AG09319 (cell line): ENCODE data around the gene XPO1.

Experiments used
- DNase-seq: peaks from one replicate; pipeline ENCODE4 v3.0.0-alpha.2; 2010; ENCODE audit warnings: low read depth; ENCODE audit errors: extremely low read depth
- TF ChIP-seq, protein P1 (sequence below): IDR thresholded peaks from 2 replicates; pipeline ENCODE4 v1.5.1; 2011; ENCODE audit warnings: low read depth, mild to moderate bottlenecking, inconsistent platforms, low read length, moderate library complexity

The XPO1 gene

DNA sequence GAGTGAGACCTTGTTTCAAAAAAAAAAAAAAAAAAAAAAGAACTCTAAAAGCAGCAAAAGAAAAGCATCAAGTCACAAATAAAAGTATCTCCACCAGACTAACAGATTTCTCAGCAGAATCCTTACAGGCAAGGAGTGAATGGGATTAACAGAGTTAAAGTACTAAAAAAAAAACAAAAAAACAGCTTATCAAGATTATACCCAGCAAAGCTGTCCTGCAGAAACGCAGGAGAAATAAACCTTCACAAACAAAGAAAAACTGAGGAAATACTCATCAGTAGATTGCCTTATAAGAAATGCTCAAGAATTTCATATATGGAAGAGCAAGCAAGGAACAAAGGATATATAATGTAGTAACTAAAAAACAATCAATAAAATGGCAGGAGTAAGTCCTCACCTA, 102.9 kb downstream of the XPO1 start:
- TF ChIP-seq, protein P1, sequence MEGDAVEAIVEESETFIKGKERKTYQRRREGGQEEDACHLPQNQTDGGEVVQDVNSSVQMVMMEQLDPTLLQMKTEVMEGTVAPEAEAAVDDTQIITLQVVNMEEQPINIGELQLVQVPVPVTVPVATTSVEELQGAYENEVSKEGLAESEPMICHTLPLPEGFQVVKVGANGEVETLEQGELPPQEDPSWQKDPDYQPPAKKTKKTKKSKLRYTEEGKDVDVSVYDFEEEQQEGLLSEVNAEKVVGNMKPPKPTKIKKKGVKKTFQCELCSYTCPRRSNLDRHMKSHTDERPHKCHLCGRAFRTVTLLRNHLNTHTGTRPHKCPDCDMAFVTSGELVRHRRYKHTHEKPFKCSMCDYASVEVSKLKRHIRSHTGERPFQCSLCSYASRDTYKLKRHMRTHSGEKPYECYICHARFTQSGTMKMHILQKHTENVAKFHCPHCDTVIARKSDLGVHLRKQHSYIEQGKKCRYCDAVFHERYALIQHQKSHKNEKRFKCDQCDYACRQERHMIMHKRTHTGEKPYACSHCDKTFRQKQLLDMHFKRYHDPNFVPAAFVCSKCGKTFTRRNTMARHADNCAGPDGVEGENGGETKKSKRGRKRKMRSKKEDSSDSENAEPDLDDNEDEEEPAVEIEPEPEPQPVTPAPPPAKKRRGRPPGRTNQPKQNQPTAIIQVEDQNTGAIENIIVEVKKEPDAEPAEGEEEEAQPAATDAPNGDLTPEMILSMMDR, result no peak
- DNase-seq, result no peak

DNA sequence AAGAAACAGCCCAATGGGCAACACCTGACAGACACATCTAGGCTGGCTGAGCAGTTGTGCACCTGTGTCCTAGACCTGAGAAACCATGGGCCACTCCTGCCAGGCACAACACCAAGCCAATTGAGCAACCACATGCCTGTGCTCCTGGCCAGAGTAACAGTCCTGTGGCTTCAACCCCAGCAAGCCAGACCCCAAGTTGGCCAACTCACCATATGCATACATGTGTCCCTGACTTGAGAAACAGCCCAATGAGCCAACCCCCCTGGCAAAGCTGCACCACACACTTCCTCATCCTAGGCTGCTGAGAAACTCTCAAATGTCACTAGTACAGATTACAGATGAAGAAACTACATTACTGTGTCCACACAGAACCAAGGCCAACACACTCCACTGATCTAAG, 103.8 kb downstream of the XPO1 start:
- TF ChIP-seq, protein P1, result no peak
- DNase-seq, result no peak

DNA sequence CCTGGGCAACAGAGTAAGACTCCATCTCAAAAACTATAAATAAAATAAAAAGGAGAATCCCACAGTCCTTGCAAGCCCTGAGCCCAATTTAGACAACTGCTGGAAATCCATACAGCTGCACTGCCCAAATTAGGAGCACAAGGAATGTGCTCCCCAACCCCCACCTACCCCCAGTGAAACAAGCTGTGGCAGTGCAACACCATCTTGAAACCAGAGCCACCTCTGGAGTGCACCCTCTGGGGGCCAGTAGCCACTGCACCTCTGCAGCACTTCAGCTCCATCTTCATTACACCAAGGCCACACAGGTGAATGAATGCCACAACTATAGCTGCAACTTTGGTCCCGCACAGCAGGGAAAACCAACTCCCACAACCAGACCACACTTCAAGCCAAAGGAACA, 104.5 kb downstream of the XPO1 start:
- no peak for DNase-seq
- TF ChIP-seq, protein P1, result no peak

DNA sequence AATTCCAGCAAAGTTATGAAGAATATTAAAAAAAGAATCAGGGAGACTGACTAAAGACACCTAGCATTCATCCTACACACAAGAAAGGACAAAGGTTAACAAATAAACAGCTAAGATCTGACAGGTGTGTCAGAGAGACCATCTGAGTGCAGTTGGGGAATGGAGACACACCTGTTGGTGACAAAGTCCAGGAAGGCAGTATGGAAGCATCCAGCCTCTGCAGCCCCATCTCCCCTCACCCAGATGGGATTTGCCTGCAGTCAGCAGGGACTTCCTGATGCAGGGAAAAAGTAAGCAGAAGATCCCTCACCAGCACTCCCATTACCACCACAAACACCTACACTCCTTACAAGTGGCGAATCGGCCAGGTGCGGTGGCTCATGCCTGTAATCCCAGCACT, 105.2 kb downstream of the XPO1 start:
- TF ChIP-seq, protein P1, result no peak
- no peak for DNase-seq

DNA sequence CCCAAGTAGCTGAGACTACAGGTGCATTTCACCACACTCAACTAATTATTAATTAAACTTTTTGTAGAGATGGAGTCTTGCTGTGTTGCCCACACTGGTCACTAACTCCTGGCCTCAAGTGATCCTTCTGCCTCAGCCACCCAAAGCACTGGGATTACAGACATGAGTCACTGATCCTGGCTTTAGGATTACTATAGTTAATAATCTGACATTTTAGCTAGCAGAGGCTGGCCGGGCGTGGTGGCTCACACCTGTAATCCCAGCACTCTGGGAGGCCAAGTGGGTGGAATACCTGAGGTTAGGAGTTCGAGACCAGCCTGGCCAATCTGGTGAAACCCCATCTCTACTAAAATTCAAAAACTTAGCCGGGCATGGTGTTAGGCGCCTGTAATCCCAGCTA, 106.8 kb downstream of the XPO1 start:
- DNase-seq, result no peak
- TF ChIP-seq, protein P1, result no peak
